GM12891 (cell line): ENCODE results near the gene PCBP4.

Source experiments
- POLR2A ChIP-seq: IDR thresholded peaks from 2 replicates; pipeline ENCODE4 v1.6.1; 2011; ENCODE audit warnings: low read depth, low read length, control low read depth
- POLR2AphosphoS5 ChIP-seq: IDR thresholded peaks from 2 replicates; pipeline ENCODE4 v1.6.1; 2011; ENCODE audit warnings: low read depth, low read length, control low read depth
- TAF1 ChIP-seq: IDR thresholded peaks from 2 replicates; pipeline ENCODE4 v1.6.1; 2011; ENCODE audit warnings: low read depth, low read length, control low read depth

- no peak for TF ChIP-seq POLR2A
- TF ChIP-seq TAF1, result no peak
- no peak for TF ChIP-seq POLR2AphosphoS5
Observed at GRCh38 chr3:51999846-52000245, 32.6 kb upstream of the PCBP4 start.
